HepG2 (cell line): ENCODE results near the gene CYP2W1. TPM values are rescaled to one million over a fixed set of nuclear protein-coding genes. Genes with fewer than 3 reads are reported as not detected.

Experiments used
- ARHGAP35 ChIP-seq: sonication (generic); formaldehyde crosslinking; IDR thresholded peaks from 2 replicates; pipeline ENCODE4 v1.9.0; 2022; ENCODE audit warnings: mild to moderate bottlenecking, inconsistent platforms, moderate library complexity, missing genetic modification reagents, borderline replicate concordance
- ERF ChIP-seq: IDR thresholded peaks from 2 replicates; pipeline ENCODE4 v1.6.1; 2018; ENCODE audit warnings: missing biosample characterization, missing genetic modification reagents
- HOXD1 ChIP-seq: sonication (generic); formaldehyde crosslinking; IDR thresholded peaks from 2 replicates; pipeline ENCODE4 v1.5.0; 2020; ENCODE audit warnings: missing genetic modification reagents
- KAT7 ChIP-seq: IDR thresholded peaks from 2 replicates; pipeline ENCODE4 v1.6.1; 2018; ENCODE audit warnings: borderline replicate concordance, missing compliant biosample characterization
- KDM5A ChIP-seq: fragments of 200-600 bp; sonication (generic); IDR thresholded peaks from 2 replicates; pipeline ENCODE4 v1.7.0; 2018; ENCODE audit warnings: antibody characterized with exemption, mild to moderate bottlenecking, low read length, borderline replicate concordance
- MAFG ChIP-seq: sonication (generic); formaldehyde crosslinking; IDR thresholded peaks from 2 replicates; pipeline ENCODE4 v1.5.1; 2020; ENCODE audit warnings: mild to moderate bottlenecking, missing genetic modification reagents
- NR3C1 ChIP-seq: sonication (generic); formaldehyde crosslinking; IDR thresholded peaks from 2 replicates; pipeline ENCODE4 v1.4.0; 2020; ENCODE audit warnings: missing genetic modification reagents
- SOX13 ChIP-seq, 3 experiments: fragments of 450-650 bp in 1 of 3; sonication (generic) in 1 of 3; formaldehyde crosslinking in 1 of 3; IDR thresholded peaks in 2 of 3; conservative IDR thresholded peaks in 1 of 3; 2 replicates each; pipeline versions ENCODE4 v1.5.0 to v1.6.1; 2016 to 2020; ENCODE audit warnings: antibody characterized with exemption in 1 of 3, mild to moderate bottlenecking in 1 of 3, missing compliant biosample characterization in 1 of 3, missing genetic modification reagents in 1 of 3, moderate library complexity in 1 of 3
- ZBTB38 ChIP-seq: sonication (generic); formaldehyde crosslinking; IDR thresholded peaks from 2 replicates; pipeline ENCODE4 v1.5.1; 2020; ENCODE audit warnings: mild to moderate bottlenecking, missing genetic modification reagents
- ZBTB4 ChIP-seq: sonication (generic); formaldehyde crosslinking; IDR thresholded peaks from 2 replicates; pipeline ENCODE4 v1.4.0; 2020; ENCODE audit warnings: missing genetic modification reagents, mild to moderate bottlenecking, borderline replicate concordance
- ZBTB7A ChIP-seq: sonication (generic); formaldehyde crosslinking; IDR thresholded peaks from 2 replicates; pipeline ENCODE4 v1.8.0; 2022; ENCODE audit warnings: mild to moderate bottlenecking, missing genetic modification reagents
- ZNF160 ChIP-seq: sonication (generic); formaldehyde crosslinking; IDR thresholded peaks from 2 replicates; pipeline ENCODE4 v1.8.0; 2022; ENCODE audit warnings: mild to moderate bottlenecking, inconsistent platforms, missing genetic modification reagents
- ZNF230 ChIP-seq: sonication (generic); formaldehyde crosslinking; IDR thresholded peaks from 2 replicates; pipeline ENCODE4 v1.4.0; 2020; ENCODE audit warnings: mild to moderate bottlenecking, missing genetic modification reagents
- ZNF354B ChIP-seq: sonication (generic); formaldehyde crosslinking; IDR thresholded peaks from 2 replicates; pipeline ENCODE4 v1.8.0; 2022; ENCODE audit warnings: mild to moderate bottlenecking, missing genetic modification reagents
- ZNF550 ChIP-seq: sonication (generic); formaldehyde crosslinking; IDR thresholded peaks from 2 replicates; pipeline ENCODE4 v1.4.0; 2020; ENCODE audit warnings: mild to moderate bottlenecking, missing genetic modification reagents, borderline replicate concordance
- ZNF558 ChIP-seq: sonication (generic); formaldehyde crosslinking; IDR thresholded peaks from 2 replicates; pipeline ENCODE4 v1.9.0; 2022; ENCODE audit warnings: mild to moderate bottlenecking, missing genetic modification reagents, borderline replicate concordance
- ZNF605 ChIP-seq: sonication (generic); formaldehyde crosslinking; IDR thresholded peaks from 2 replicates; pipeline ENCODE4 v1.8.0; 2022; ENCODE audit warnings: mild to moderate bottlenecking, missing genetic modification reagents
- ZNF615 ChIP-seq: sonication (generic); formaldehyde crosslinking; IDR thresholded peaks from 2 replicates; pipeline ENCODE4 v1.5.0; 2020; ENCODE audit warnings: mild to moderate bottlenecking, missing genetic modification reagents, borderline replicate concordance
- polyA plus RNA-seq, 8 experiments: library from polyadenylated mRNA; depleted of rRNA in 3 of 8; stranded (reverse) in 7 of 8; unstranded in 1 of 8; fragments of >200 nt; fragmentation: Illumina TruSeq in 4 of 8; extraction: Trizol in 4 of 8; gene quantifications; 2 replicates each; pipeline versions ENCODE4 v1.2.1 to v1.2.3, GENCODE V29; 2011 to 2016; ENCODE audit warnings: low read depth in 4 of 8, missing spikeins in 1 of 8, mixed read lengths in 1 of 8; ENCODE audit not compliant: insufficient read depth in 1 of 8
- total RNA-seq, 5 experiments: library from RNA; depleted of rRNA; stranded (reverse); fragments of >200 nt; fragmentation: Illumina TruSeq; extraction: Trizol; gene quantifications; 2 replicates each; pipeline ENCODE4 v1.2.3, GENCODE V29; 2016; ENCODE audit warnings: low read depth in 1 of 5
- TF ChIP-seq, protein P1 (sequence below): IDR thresholded peaks from 2 replicates; pipeline ENCODE4 v1.4.0; 2020; ENCODE audit warnings: mild to moderate bottlenecking, missing genetic modification reagents
- TF ChIP-seq, protein P2 (sequence below): sonication (generic); formaldehyde crosslinking; IDR thresholded peaks from 2 replicates; pipeline ENCODE4 v1.8.0; 2022; ENCODE audit warnings: missing genetic modification reagents, low read depth, mild to moderate bottlenecking, borderline replicate concordance
- TF ChIP-seq, protein P3 (sequence below): IDR thresholded peaks from 2 replicates; pipeline ENCODE4 v1.6.1; 2016; ENCODE audit warnings: low read depth, borderline replicate concordance

The CYP2W1 gene
- total and polyA plus RNA-seq, 2 of the 13 experiments (the other 11 are each of a cell fraction or from before 2014, with no cell fraction given), result 19.5 to 31.7 TPM

- TF ChIP-seq NR3C1, result no peak
- 0 out of 2 replicates have a peak, but pooled peaks have one; percentile 62 for TF ChIP-seq KAT7 (CRISPR knock-in tag)
- TF ChIP-seq ARHGAP35 (CRISPR knock-in tag), result 0 out of 2 replicates have a peak, but pooled peaks have one; percentile 50
- TF ChIP-seq HOXD1, result no peak
- no peak for TF ChIP-seq ZNF605 (CRISPR knock-in tag)
- no peak for TF ChIP-seq ZNF354B (CRISPR knock-in tag)
- no peak for TF ChIP-seq ZNF160
- TF ChIP-seq ZNF615, result no peak
- no peak for TF ChIP-seq ZBTB7A (CRISPR knock-in tag)
- TF ChIP-seq MAFG (CRISPR knock-in tag), result no peak
- TF ChIP-seq ERF (CRISPR knock-in tag), result 0 out of 2 replicates have a peak, but pooled peaks have one; percentile 28
- no peak for TF ChIP-seq ZNF550
- TF ChIP-seq, protein P1, sequence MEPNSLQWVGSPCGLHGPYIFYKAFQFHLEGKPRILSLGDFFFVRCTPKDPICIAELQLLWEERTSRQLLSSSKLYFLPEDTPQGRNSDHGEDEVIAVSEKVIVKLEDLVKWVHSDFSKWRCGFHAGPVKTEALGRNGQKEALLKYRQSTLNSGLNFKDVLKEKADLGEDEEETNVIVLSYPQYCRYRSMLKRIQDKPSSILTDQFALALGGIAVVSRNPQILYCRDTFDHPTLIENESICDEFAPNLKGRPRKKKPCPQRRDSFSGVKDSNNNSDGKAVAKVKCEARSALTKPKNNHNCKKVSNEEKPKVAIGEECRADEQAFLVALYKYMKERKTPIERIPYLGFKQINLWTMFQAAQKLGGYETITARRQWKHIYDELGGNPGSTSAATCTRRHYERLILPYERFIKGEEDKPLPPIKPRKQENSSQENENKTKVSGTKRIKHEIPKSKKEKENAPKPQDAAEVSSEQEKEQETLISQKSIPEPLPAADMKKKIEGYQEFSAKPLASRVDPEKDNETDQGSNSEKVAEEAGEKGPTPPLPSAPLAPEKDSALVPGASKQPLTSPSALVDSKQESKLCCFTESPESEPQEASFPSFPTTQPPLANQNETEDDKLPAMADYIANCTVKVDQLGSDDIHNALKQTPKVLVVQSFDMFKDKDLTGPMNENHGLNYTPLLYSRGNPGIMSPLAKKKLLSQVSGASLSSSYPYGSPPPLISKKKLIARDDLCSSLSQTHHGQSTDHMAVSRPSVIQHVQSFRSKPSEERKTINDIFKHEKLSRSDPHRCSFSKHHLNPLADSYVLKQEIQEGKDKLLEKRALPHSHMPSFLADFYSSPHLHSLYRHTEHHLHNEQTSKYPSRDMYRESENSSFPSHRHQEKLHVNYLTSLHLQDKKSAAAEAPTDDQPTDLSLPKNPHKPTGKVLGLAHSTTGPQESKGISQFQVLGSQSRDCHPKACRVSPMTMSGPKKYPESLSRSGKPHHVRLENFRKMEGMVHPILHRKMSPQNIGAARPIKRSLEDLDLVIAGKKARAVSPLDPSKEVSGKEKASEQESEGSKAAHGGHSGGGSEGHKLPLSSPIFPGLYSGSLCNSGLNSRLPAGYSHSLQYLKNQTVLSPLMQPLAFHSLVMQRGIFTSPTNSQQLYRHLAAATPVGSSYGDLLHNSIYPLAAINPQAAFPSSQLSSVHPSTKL (CRISPR knock-in tag), result peak; percentile 37
- TF ChIP-seq, protein P2, sequence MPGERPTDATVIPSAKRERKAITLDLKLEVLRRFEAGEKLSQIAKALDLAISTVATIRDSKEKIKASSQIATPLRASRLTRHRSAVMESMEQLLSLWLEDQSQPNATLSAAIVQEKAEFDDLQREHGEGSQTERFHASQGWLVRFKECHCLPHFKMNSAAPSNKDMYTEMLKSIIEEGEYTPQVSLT (CRISPR knock-in tag), result no peak
- no peak for TF ChIP-seq SOX13 (IDR thresholded peaks at IDR 0.05)
- TF ChIP-seq SOX13 (CRISPR knock-in tag; conservative IDR thresholded peaks at IDR 0.05 in 1 of 2, IDR thresholded peaks at IDR 0.05 in 1 of 2), result 0 out of 4 replicates have a peak, but pooled peaks of 1 of the 2 experiments have one; percentile 19
- TF ChIP-seq, protein P3, sequence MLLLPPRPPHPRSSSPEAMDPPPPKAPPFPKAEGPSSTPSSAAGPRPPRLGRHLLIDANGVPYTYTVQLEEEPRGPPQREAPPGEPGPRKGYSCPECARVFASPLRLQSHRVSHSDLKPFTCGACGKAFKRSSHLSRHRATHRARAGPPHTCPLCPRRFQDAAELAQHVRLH (CRISPR knock-in tag), result peak; percentile 25; the same call in 1 of the 2 replicates
- peak; percentile 44; the same call in 1 of the 2 replicates for TF ChIP-seq ZBTB4 (CRISPR knock-in tag)
- peak; percentile 59 for TF ChIP-seq ZBTB38 (CRISPR knock-in tag)
- TF ChIP-seq KDM5A, result no peak
- no peak for TF ChIP-seq ZNF230 (CRISPR knock-in tag)
- no peak for TF ChIP-seq ZNF558 (CRISPR knock-in tag)
Observed at GRCh38 chr7:985915-986741, 3.1 kb downstream of the CYP2W1 start (continued).
